GM12875 (cell line): Measurements from ENCODE around the gene DGAT2.
A peak's percentile ranks its signal among the peaks of the same experiment; 100 is the strongest.

Experiments used
- H3K4me3 ChIP-seq: one replicate; pipeline ENCODE4 v1.5.1; 2011; ENCODE audit warnings: low read depth, low read length, control low read depth
- TF ChIP-seq, protein P1 (sequence below): IDR thresholded peaks from 2 replicates; pipeline ENCODE4 v1.5.1; 2011; ENCODE audit warnings: low read depth, mild to moderate bottlenecking, control low read depth, inconsistent platforms, low read length, moderate library complexity, borderline replicate concordance; ENCODE audit not compliant: insufficient read depth

DGAT2 gene

DNA sequence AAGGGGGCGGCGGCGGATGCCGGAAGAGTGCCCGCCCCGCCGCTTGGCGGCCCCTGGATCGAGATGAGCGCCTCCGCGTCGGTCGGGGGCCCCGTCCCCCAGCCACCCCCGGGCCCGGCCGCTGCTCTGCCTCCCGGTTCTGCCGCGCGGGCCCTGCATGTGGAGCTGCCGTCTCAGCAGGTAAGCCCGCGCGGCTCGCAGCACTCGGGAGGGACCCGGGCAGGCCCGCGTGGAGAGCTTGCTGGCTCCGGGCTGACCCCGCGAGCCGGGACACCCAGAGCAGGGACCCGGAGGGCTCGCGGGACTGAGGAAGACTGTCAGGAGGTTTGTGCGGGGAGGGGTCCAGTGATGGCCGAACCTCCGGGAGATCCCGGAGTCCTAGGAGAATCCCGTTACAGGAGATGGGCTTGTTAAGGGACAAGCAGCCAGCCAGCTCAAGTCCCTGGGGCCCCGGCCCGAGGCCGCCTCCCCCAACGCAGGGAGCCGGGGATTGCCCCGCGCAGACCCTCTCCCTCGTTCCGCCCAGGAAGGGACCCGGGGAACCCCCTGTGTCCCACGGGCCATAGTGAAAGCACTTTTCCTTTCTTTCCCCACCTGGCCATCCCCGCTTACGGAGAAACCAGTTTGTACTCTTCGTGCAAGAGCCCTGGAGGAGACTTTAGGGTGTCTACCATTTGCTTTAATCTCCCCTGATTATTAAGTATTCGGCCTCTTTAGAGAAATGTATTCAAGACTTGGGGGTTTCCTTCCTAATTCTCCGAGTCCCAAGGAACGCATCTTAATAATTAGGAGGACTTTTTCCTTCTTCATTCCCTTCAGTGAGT lies 47.0 kb downstream of the DGAT2 start:
- TF ChIP-seq, protein P1, sequence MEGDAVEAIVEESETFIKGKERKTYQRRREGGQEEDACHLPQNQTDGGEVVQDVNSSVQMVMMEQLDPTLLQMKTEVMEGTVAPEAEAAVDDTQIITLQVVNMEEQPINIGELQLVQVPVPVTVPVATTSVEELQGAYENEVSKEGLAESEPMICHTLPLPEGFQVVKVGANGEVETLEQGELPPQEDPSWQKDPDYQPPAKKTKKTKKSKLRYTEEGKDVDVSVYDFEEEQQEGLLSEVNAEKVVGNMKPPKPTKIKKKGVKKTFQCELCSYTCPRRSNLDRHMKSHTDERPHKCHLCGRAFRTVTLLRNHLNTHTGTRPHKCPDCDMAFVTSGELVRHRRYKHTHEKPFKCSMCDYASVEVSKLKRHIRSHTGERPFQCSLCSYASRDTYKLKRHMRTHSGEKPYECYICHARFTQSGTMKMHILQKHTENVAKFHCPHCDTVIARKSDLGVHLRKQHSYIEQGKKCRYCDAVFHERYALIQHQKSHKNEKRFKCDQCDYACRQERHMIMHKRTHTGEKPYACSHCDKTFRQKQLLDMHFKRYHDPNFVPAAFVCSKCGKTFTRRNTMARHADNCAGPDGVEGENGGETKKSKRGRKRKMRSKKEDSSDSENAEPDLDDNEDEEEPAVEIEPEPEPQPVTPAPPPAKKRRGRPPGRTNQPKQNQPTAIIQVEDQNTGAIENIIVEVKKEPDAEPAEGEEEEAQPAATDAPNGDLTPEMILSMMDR: no peak
- peak overlapping the region; percentile 94 for H3K4me3 ChIP-seq

DNA sequence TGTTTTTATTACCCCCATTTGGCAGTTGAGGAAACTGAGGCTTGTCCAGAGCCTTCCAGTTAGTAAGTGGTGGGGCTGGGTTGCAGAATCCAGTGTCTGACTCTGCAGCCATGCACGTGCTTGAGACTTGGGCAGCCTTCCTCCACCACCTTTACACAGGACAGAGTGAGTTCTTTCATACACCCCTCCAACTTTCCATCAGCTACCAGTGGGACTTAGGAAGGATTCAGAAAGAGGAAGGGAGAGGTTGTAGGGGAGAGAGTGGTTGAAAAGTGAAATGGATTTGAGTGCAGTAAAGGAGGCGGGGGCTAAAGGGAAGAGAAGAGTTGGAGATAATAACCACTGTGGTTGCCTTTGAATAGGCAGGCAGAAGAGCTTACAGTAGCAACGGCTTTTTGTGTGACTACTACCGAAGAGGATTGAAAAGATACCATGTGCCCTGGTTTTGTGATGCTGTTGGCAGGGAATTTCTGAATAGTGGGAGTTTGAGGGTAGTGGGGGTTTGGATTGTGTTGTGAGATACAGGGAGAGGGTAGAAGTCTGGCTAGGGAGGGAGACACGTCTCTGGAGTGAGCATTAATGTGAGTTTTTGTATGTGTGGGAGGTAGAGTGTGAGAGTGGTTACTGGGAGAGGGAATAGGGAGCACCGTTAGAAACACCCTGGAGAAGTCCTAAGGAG lies 48.1 kb downstream of the DGAT2 start:
- TF ChIP-seq, protein P1: no peak
- H3K4me3 ChIP-seq: peak overlapping the region; percentile 94

DNA sequence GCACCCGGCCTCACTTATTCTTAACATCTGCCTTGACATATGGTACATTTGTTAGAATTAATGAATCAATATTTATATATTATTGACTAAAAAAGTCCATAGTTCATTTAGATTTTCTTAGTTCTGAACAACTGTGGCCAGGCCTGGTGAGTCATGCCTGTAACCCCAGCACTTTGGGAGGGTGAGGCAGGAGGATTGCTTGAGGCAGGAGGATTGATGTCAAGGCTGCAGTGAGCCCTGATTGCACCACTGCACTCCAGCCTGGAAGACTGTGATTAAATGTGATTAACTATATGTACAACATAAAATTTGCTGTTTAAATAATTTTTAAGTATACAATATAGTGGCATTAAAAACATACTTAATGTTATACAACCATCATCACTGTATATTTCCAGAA lies 52.1 kb downstream of the DGAT2 start:
- TF ChIP-seq, protein P1: no peak
- no peak overlapping the region for H3K4me3 ChIP-seq

DNA sequence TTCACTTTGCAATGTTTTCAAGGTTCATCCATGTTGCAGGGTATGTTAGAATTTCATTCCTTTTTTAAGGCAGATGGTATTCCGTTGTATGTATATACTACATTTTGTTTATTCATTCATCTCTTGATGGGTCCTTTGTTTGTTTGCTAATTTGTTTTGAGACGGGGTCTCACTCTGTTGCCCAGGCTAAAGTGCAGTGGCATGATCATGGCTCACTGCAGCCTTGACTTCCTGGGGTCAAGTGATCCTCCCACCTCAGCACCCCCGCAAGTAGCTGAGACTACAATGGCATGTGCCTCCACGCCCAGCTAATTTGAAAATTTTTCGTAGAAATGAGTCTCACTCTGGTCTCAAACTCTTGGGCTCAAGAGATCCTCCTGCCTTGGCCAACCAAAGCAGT lies 52.6 kb downstream of the DGAT2 start:
- no peak overlapping the region for H3K4me3 ChIP-seq

DNA sequence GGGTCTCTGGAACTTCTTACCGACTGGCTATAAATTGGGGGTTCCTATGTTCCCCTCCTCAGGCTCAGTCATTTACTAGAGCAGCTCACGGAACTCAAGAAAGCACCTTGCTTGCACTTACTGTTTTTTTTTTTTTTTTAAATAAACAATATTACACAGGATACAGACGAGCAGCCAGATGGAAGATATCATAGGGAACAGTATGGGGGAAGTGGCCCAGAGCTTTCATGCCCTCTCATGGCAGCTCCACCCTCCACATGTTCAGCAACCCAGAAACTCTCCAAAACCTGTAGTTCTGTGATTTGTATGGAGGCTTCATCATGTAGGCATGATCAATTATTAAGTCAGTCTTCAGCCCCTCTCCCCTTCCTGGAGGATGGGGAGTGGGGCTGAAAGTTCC lies 54.0 kb downstream of the DGAT2 start:
- TF ChIP-seq, protein P1: no peak
- no peak overlapping the region for H3K4me3 ChIP-seq

More for the DNA sequence above, 52.6 kb downstream of the DGAT2 start:
- TF ChIP-seq, protein P1: no peak

DNA sequence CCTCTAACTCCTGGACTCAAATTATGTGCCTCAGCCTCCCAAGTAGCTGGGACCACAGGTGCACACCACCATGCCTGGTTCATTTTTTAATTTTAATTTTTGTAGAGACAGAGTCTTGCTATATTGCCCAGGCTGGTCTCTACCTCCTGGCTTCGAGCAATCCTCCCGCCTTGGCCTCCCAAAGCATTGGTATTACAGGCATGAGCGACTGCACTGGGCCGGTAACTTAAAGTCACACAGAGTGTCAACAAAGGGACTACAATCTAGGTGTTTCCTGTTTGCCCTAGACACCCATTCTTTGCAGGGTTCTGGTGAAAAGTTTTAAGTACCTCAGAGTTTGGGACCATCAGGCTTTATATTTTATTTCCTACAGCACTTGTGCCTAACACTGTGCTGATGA lies 54.8 kb downstream of the DGAT2 start:
- TF ChIP-seq, protein P1: no peak
- H3K4me3 ChIP-seq: no peak overlapping the region

DNA sequence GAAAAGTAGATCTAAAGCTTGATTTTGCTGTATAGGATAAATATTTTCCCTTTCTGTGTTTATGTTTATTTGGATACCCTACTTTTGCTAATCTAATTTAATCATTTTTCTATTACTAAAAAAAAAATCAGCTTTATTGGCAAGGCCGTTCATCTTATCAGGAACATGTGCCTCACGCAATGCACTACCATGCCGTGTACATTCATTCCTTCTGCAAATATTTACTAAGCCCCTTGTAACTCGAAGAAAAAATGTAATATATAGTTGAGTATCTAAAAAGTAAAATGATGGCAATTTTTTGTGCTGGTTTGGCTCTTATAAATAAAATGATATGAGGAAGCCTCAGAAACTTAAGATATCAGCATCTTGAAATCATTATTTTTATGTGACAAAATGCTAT lies 55.4 kb downstream of the DGAT2 start:
- TF ChIP-seq, protein P1: no peak
- no peak overlapping the region for H3K4me3 ChIP-seq
